RPMI8226 (cell line): ENCODE data around the gene LMAN2.
"Not testable (repeated sequence)": the region's sequence is repeated elsewhere in the genome, so short reads cannot be mapped to it uniquely, and the experiment has no call there.

ENCODE experiments used
- DNase-seq: peaks from one replicate; pipeline ENCODE4 v3.0.0-alpha.2; 2015

The LMAN2 gene

GRCh38 chr5:177346820-177347219 lies 4.6 kb downstream of the LMAN2 start:
- no peak for DNase-seq

DNA sequence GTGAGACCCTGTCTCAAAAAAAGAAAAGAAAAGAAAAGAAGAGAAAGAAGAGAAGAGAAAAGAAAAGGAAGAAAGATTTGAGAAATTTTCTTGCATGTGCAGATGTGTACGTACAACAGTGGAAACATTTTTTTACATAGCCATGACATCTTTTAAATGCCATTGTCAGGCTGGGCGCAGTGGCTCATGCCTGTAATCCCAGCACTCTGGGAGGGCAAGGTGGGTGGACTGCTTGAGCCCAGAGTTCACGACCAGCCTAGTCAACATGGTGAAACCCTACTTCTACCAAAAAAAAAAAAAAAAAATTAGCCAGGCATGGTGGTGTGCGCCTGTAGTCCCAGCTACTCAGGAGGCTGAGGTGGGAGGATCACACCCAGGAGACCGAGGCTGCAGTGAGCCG lies 6.6 kb downstream of the LMAN2 start:
- DNase-seq, result no peak

DNA sequence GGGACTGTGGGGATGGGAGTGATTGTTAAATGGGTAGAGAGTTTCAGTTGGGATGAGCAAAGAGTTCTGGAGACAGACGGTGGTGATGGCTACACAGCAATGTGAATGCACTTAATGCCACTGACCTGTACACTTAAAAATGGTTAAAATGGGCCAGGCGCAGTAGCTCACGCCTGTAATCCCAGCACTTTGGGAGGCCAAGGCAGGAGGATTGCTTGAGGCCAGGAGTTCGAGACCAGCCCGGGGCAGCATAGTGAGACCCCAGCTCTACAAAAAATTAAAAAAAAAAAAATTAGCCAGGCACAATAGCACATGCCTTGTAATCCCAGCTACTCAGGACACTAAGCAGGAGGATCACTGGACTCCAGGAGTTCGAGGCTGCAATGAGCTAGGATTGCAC lies 7.7 kb downstream of the LMAN2 start:
- DNase-seq, result no peak

- not testable (repeated sequence) for DNase-seq
Measured at GRCh38 chr5:177343000-177343399, 8.5 kb downstream of the LMAN2 start.

DNA sequence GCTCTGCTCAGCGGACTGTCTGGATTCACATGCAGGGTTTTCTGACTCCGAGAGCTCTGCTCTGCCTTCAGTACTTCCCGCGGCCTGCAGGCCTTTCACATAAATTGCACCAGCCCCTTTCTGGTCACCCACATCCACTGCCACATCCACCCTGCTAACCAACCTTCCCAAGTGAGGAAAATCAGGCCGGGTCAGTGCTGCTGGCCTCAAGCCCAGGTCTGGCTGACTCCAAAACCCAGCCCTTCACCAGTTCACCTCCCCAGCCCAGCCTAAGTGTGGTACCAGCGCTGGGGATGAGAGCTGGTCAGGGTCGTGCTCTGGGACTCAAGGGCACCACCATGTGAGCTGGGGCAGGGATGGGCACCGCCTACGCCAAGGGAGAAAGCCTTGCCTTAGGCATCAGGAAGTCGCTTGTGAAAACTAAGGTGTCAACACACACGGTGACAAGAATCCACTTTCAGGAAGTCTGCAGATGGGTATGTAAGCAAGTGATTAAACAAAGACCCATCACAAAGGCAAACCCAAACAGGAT lies 12.3 kb downstream of the LMAN2 start:
- no peak for DNase-seq

DNA sequence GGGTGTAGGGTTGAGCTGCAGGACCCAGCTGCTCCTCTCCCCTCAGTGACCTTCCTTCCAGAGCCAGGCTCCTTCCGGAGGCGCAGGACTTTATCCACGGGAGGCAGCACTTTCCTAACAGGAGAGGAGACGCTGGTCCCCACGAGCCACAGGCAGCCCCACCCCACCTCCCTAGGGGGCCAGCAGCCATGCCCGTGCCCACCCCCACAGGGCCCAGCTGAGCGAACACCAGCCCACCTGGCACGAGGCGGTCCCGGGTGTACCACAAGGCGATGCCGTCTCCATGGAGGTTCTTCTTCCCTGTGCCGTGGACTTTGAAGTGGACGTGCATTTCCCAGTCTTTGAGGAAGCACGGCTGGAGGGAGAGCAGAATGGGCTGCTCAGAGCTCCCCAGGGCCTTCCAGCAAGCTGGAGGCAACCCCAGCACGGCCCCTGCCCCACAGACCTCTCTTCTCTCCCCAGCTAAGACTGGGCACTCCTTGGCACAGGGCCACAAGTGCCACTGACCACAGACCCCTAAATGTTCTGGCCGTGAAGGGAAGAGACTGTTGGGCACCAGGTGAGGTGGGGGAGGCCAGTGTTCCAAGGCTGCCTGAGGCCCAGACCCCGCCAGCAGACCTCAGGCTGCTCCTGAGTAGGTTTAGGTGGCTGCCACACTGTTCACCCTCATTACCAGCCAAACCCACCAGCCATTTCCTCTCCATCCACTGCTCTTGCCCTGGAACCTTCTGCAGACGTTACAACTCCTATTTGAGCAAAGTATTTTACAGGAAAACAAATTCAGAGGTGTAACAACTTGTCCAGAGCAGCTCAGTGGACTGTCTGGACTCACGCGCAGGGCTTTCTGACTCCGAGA lies 13.0 kb downstream of the LMAN2 start:
- DNase-seq, result no peak

- DNase-seq, result no peak
Measured at GRCh38 chr5:177336603-177337494, 14.6 kb downstream of the LMAN2 start.

- peak; percentile 54 for DNase-seq
Measured at GRCh38 chr5:177336112-177336511, 15.4 kb downstream of the LMAN2 start.

DNA sequence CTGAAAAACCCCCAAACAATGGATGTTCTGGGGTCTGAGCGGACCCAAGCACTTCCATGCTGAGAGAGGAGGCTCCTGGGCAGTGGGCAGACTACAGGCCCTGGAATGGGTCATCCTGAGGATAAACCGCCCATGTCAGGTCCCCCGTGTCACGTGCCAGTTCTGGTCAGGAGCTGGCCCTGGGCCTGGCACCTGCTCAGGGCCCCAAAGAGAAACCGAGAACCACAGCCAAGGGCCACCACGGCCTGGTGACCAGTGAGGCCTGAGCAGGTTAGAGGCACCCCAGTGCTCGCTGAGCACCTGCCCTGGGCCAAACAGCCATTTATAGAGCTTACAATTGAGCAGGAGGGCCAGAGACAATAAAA lies 15.8 kb downstream of the LMAN2 start:
- no peak for DNase-seq

GRCh38 chr5:177334781-177335700 lies 16.4 kb downstream of the LMAN2 start:
- no peak for DNase-seq

GRCh38 chr5:177334155-177334551 lies 17.3 kb downstream of the LMAN2 start:
- DNase-seq, result no peak

DNA sequence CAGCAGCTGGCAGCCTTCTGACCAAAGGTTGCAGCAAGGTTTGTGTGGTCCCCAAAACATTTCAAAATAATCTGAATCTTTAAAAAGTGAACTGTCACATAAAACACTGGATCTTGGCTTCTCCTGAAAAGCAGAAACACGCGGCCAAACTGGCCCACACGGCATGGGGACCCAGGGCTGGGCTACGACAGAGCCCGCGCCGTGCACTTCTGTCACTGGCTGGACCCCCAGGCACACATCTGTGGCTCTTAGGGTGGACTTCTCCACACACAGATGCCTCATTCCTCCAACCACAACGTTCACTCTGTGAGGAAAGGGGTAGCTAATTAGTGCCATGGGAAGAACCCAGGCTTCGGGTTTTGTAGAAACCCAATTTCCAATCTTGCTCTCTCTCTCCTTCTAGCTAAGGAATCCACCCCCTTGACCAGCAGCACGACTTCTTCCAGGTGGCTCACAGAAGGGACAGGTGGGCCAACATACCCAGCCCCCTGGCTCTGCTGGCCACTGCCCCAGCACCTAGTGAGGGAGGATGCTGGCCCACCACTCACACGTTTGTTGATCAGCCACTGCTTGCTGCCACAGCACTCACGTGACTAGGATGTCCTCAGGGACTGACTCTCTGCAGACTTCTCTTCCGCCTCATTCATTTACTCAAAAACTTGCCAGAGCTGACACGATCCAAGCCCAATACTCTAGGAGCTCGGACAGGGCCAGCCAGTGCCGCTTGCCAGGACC lies 17.9 kb downstream of the LMAN2 start:
- DNase-seq, result no peak

DNA sequence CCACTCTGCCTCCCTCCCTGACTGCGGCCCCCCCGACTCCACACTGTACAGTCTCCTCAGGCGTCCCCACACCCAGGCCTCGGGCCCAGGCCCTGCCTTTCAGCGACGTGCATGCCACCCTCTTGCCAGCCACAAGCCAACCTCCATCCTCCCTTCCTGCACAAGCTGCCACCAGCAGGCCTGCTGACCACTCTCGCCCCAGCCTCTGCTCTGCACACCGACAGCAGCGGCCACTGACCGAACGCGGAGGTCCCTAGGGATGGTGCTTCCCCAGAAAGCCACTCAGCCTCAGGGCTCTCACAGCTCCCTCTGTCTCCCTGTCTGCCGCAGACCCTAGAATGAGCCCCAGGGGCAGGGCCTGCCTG lies 18.6 kb downstream of the LMAN2 start:
- no peak for DNase-seq

DNA sequence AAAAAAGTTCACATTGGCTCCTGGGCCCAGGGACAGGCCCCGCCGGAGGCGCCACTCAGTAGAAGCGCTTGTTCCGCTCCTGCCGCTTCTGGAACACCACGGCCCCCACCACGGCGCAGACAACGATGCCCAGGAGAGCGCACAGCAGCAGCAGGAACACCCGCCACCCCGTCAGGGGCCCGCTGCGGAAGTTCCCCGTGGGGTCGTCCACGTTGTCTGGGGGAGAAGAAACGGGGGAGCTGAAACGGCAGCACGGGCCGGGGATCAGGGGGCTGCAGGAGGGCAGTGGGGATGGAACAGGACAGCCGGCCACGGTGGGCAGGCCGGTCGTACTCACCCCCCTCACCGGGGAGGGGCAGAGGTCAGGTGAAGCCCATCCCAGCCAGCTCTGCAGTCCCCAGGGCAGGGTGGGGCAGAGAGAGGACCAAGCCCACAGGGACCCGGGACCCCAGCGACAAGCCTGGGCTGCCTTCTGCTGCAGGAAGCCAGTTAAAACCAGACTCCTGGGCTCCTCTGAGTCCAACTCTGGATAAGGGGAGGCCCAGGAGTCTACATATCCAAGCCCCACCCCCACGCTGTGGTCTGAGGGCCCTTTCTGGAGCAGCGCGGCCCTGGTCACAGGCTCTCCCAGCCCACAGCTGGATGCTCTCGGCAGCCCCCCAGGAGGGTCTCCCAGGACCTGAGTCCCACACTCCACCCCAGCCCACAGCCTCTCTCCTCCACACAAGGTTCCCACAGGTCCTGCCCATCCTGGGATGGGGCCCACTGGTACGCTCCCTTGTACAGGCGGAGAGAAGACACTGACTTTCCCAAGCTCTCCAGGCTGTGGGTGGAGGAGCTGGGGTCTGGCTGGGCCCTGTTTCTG lies 19.2 kb downstream of the LMAN2 start:
- DNase-seq, result no peak

DNA sequence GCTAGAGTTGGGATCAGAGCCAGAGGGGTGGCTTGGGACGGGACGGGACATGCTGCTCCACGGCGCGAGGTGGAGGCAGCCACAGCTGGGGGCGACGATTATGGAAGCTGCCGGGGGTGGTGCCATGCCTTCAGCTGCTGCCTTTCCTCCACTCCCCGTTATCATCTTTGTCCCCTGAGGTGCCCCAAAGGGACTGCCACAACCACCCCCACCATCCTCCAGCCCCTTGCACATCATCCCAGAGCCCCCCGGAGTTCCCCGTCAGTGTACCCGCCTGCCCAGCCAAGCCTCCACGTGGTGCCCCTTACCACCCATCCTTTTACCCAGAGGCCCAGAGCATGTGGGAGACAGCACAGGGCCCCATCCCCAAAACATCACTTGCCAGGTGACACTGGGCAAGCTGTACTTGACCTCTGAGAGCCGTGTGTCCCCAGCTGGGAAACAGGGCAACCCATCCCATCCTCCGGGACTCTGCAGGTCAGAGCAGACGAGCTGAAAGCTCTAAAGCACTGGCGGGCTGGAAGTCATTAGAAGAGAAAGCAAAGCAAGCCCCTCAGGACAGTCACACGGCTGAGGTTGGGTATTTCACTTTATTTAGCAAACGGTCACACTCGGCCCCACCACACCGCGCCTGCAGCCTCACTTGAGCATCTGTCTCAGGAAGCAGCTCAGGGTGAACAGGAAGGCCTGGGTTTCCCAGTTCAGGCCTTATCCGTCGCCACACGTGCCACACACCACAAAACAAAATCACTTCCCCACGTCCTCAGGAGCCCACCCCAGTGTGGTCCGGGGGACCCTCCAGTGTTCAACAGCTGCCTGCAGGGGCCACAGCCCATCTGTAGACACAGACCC lies 20.3 kb downstream of the LMAN2 start:
- DNase-seq, result no peak

DNA sequence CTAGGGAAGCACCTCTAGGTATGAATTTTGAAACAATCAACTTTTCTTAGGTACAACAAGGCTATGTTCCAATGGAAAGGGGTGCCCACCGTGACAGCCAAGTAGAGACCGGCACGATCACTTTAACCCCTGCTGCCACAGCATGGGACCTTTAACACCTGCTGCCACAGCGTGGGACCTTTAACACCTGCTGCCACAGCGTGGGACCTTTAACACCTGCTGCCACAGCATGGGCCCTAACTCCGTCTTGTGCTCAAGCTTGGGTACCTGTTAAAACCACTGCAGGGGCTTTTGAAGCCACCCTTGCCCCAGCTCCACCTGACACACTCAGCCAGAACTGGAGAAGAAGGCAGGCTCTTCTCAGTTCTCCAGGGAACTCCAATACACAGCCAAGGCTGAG lies 21.6 kb downstream of the LMAN2 start:
- no peak for DNase-seq

- DNase-seq, result no peak
Measured at GRCh38 chr5:177328545-177329231, 22.8 kb downstream of the LMAN2 start.

DNA sequence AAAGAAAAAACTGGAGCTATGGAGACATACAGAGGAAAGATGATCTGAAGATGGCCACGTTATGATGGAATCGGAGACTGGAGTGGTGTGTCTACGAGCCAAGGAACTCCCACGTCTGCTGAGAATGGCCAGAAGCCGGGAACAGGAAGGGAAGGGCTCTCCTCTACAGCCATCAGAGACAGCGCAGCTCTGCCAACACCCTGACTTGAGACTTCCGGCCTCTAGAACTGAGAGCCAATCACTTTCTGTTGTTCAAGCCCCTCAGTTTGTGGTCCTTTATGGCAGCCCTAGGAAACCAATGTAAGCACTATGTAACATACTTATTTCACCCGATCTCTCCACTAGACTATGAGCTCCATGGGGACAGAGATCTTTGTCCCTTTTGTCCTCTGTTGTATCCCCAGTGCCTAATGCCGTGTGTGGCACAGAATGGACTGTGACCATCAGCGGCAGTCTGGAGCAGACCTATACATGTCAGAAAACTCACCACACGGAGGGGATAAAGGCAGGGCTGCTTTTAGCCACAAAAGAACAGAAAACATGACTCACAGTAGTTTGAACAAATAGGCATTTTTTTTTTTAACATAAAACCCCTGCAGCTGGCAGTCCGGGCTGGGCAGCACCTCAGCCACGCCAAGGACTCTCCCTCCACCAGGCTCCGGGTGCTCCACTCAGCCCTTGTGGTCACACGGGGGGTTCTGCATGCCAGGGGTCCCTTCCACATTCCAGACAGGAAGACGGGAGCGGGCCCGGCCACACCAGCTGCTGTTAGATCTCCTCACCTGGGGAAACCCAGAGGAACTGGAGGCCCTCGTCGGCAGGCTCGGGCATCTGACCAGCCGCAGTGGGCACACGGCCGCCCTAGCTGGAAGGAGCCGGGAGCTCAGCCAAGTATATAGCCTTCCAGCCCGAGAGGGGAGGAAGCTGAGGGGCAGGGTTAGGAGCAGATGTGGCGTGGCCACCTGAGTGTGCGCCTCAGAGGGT lies 23.6 kb downstream of the LMAN2 start:
- no peak for DNase-seq
